Neural cell (in vitro differentiated cells): ENCODE results near the gene ARHGEF16. TPM values are rescaled to one million over a fixed set of nuclear protein-coding genes. Genes with fewer than 3 reads are reported as not detected.

Experiments
- H2AFZ ChIP-seq: fragments of 200-600, 300-800 bp; sonication (generic), shearing (Covaris generic); 2 replicates; pipeline ENCODE4 v1.6.0; 2014; ENCODE audit warnings: low read depth, mild to moderate bottlenecking, antibody characterized with exemption, low read length, moderate library complexity
- H3F3A ChIP-seq: fragments of 200-600 bp; shearing (Covaris generic); 2 replicates; pipeline ENCODE4 v1.6.1; 2016; ENCODE audit warnings: mild to moderate bottlenecking, moderate library complexity, mixed read lengths, antibody characterized with exemption, low read length; ENCODE audit not compliant: insufficient read depth, poor library complexity, severe bottlenecking
- H3K27ac ChIP-seq: fragments of 200-600, 300-800 bp; sonication (generic), shearing (Covaris generic); 2 replicates; pipeline ENCODE4 v1.5.1; 2014; ENCODE audit warnings: mild to moderate bottlenecking, low read length, moderate library complexity
- H3K27me3 ChIP-seq: fragments of 300-800, 200-600 bp; sonication (generic), shearing (Covaris generic); 2 replicates; pipeline ENCODE4 v1.6.0; 2014; ENCODE audit warnings: mild to moderate bottlenecking, low read depth, low read length, moderate library complexity; ENCODE audit not compliant: insufficient read depth
- H3K36me3 ChIP-seq: fragments of 300-800, 200-600 bp; sonication (generic), shearing (Covaris generic); 2 replicates; pipeline ENCODE4 v1.5.1; 2014; ENCODE audit warnings: mild to moderate bottlenecking, antibody characterized with exemption, low read length, moderate library complexity; ENCODE audit not compliant: insufficient read depth
- H3K4me2 ChIP-seq: fragments of 300-800, 200-600 bp; sonication (generic), shearing (Covaris generic); 2 replicates; pipeline ENCODE4 v1.6.0; 2014; ENCODE audit warnings: mild to moderate bottlenecking, low read length
- H3K4me3 ChIP-seq: fragments of 300-800, 200-600 bp; sonication (generic), shearing (Covaris generic); 2 replicates; pipeline ENCODE4 v1.5.1; 2014; ENCODE audit warnings: mild to moderate bottlenecking, low read length, moderate library complexity
- H3K79me2 ChIP-seq: fragments of 200-600 bp; shearing (Covaris generic); replicated peaks from 2 replicates; pipeline ENCODE4 v1.6.0; 2014; ENCODE audit warnings: mild to moderate bottlenecking, low read length, moderate library complexity; ENCODE audit not compliant: insufficient read depth
- H3K9ac ChIP-seq: fragments of 300-800, 200-600 bp; sonication (generic), shearing (Covaris generic); 2 replicates; pipeline ENCODE4 v1.6.1; 2016; ENCODE audit warnings: mild to moderate bottlenecking, low read length, mixed read lengths
- H3K9me2 ChIP-seq: fragments of 200-600 bp; shearing (Covaris generic); 2 replicates; pipeline ENCODE4 v1.6.1; 2016; ENCODE audit warnings: mild to moderate bottlenecking, low read length, mixed read lengths; ENCODE audit not compliant: insufficient read depth
- H3K9me3 ChIP-seq: fragments of 200-600, 300-800 bp; sonication (generic), shearing (Covaris generic); 2 replicates; pipeline ENCODE4 v1.6.1; 2016; ENCODE audit warnings: mild to moderate bottlenecking, mixed run types, low read length, moderate library complexity, mixed read lengths
- H4K20me1 ChIP-seq: fragments of 200-600 bp; shearing (Covaris generic); 2 replicates; pipeline ENCODE4 v1.6.1; 2016; ENCODE audit warnings: mild to moderate bottlenecking, mixed run types; ENCODE audit not compliant: insufficient read depth
- CTCF ChIP-seq: fragments of 450-650 bp; IDR thresholded peaks from 2 replicates; pipeline ENCODE4 v1.5.1; 2014; ENCODE audit warnings: antibody characterized with exemption, mild to moderate bottlenecking, moderate library complexity; ENCODE audit not compliant: poor library complexity, severe bottlenecking
- EP300 ChIP-seq: fragments of 450-650 bp; conservative IDR thresholded peaks from 2 replicates; pipeline ENCODE4 v1.6.1; 2014; ENCODE audit warnings: antibody characterized with exemption, mild to moderate bottlenecking, moderate library complexity; ENCODE audit not compliant: poor library complexity, severe bottlenecking
- EZH2 ChIP-seq: fragments of 200-600, 300-800 bp; shearing (Covaris generic), sonication (generic); IDR thresholded peaks from 2 replicates; pipeline ENCODE4 v1.6.1; 2014; ENCODE audit warnings: antibody characterized with exemption, low read length, borderline replicate concordance, mild to moderate bottlenecking; ENCODE audit not compliant: insufficient read depth, poor library complexity, severe bottlenecking
- MXI1 ChIP-seq: fragments of 450-650 bp; conservative IDR thresholded peaks from 2 replicates; pipeline ENCODE4 v1.6.1; 2014; ENCODE audit warnings: antibody characterized with exemption, mild to moderate bottlenecking; ENCODE audit not compliant: poor library complexity, severe bottlenecking
- POLR2AphosphoS5 ChIP-seq: IDR thresholded peaks from 2 replicates; pipeline ENCODE4 v1.6.1; 2012
- RAD21 ChIP-seq: fragments of 450-650 bp; conservative IDR thresholded peaks from 2 replicates; pipeline ENCODE4 v1.6.1; 2014; ENCODE audit warnings: antibody characterized with exemption, mild to moderate bottlenecking, moderate library complexity
- REST ChIP-seq: IDR thresholded peaks from 2 replicates; pipeline ENCODE4 v1.6.1; 2012; ENCODE audit warnings: borderline replicate concordance
- SMC3 ChIP-seq: fragments of 450-650 bp; conservative IDR thresholded peaks from 2 replicates; pipeline ENCODE4 v1.6.1; 2014; ENCODE audit warnings: antibody characterized with exemption, mild to moderate bottlenecking, moderate library complexity; ENCODE audit not compliant: poor library complexity
- TAF1 ChIP-seq: IDR thresholded peaks from 2 replicates; pipeline ENCODE4 v1.6.1; 2012; ENCODE audit warnings: low read depth
- polyA plus RNA-seq: library from polyadenylated mRNA; depleted of rRNA; stranded (reverse); fragments of >200 nt; gene quantifications from 2 replicates; pipeline ENCODE4 v1.2.3, GENCODE V29; 2014

The ARHGEF16 gene
- polyA plus RNA-seq, 1 donor from 2014 or later = 0.64 TPM

DNA sequence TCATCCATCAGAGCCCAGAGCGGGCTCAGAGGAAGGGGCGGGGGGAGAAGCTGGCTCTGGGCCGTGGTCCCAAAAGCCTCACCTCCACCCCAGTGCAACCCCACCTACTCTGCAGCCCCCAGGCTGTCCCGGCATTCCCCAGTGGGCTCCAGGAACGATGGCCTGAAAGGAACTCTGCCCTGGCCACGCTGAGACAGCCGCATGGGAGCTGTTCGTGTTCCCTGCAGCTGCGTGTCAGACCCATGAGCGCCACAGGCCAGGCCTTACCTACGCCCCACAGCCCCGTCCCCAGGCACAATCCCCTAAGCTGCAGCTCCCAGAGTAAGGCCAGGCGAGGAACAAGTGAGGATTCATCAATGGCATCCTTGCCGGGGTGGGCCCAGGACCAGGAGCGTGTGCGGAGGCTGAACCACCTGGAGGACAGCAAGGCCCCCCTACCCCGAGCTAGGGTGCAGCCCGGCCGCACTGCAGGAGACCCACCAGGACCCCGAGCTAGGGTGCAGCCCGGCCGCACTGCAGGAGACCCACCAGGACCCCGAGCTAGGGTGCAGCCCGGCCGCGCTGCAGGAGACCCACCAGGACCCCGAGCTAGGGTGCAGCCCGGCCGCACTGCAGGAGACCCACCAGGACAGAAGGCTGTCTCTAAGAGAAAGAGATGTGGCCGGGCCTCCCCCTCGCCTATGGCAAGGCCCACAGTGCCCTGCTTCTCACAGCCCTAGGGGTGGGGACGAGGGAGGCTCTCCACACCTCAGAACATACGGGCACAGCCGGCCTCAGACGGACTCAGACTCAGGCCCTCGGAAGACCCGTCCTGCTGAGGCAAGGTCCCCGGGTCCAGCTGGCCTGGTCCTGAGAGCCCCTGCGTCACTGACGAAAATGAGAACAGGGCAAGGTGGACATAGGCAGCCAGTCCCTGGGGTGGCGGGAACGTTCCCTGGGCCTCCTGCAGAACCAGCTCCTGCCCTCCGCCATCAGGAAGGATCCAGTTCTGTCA, 26.5 kb upstream of the ARHGEF16 start:
- TF ChIP-seq SMC3 (no peak), EP300 (no peak), RAD21 (no peak), REST (no peak), TAF1 (no peak), EZH2 (no peak), MXI1 (no peak), POLR2AphosphoS5 (no peak), CTCF (no peak)
- no peak overlapping the region for H3K27ac ChIP-seq

DNA sequence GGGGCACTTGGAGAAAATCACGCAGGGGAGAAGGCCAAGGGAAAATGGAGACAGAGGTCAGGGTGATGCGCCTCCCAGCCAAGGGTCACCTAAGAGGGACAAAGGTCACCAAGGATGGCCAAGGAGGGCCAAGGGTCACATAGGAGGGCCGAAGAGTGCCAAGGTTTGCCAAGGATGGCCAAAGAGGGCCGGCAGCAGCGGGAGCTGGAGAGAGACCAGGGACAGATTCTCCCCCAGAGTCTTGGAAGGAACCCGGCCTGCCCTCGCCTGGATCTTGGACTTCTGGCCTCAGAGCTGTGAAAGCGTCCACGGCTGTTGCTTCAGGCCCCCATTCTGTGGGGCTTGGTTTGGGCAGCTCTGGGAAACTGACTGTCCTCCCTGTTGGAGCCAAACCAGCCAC, 25.6 kb upstream of the ARHGEF16 start:
- no peaks in the 10 kb centered on the region for H3K36me3 ChIP-seq

More for the DNA sequence above, 26.5 kb upstream of the ARHGEF16 start:
- Histone ChIP-seq H4K20me1 (no peaks in the 10 kb centered on the region), H3K79me2 (no peaks in the 10 kb centered on the region), H3K4me2 (no peak overlapping the region), H3K9me2 (no peaks in the 10 kb centered on the region), H3K4me3 (no peak overlapping the region), H2AFZ (no peak overlapping the region), H3K36me3 (no peaks in the 10 kb centered on the region), H3K9me3 (no peaks in the 10 kb centered on the region), H3K27me3 (no peaks in the 10 kb centered on the region), H3K9ac (no peak overlapping the region), H3F3A (no peaks in the 10 kb centered on the region)

More for the DNA sequence above, 25.6 kb upstream of the ARHGEF16 start:
- Histone ChIP-seq H3K27me3 (no peaks in the 10 kb centered on the region), H3K4me3 (no peak overlapping the region), H3K9me2 (no peaks in the 10 kb centered on the region), H3F3A (no peaks in the 10 kb centered on the region), H3K9me3 (no peaks in the 10 kb centered on the region), H2AFZ (no peak overlapping the region), H3K9ac (no peak overlapping the region), H4K20me1 (no peaks in the 10 kb centered on the region), H3K79me2 (no peaks in the 10 kb centered on the region), H3K4me2 (no peak overlapping the region), H3K27ac (no peak overlapping the region)
- TF ChIP-seq EZH2 (no peak), EP300 (no peak), SMC3 (no peak), REST (no peak), POLR2AphosphoS5 (no peak), RAD21 (no peak), TAF1 (no peak), CTCF (no peak), MXI1 (no peak)
